Stomach (tissue), 9 donors: ENCODE results near the gene ZDHHC17. TPM values are rescaled to one million over a fixed set of nuclear protein-coding genes. Genes with fewer than 3 reads are reported as not detected.

Experiments
- DNase-seq, 2 donors: peaks; one replicate each; pipeline versions ENCODE4 v3.0.0 to v3.0.0-alpha.2; 2013 to 2019
- H3K27ac ChIP-seq, 5 donors: fragments of 200-600 bp in 4 of 5; sonication (generic) in 4 of 5; one replicate each; pipeline ENCODE4 v1.5.1; 2013 to 2019; ENCODE audit warnings: mild to moderate bottlenecking in 1 of 5, moderate library complexity in 1 of 5
- H3K27me3 ChIP-seq, 3 donors: fragments of 200-600 bp; sonication (generic); one replicate each; pipeline ENCODE4 v1.5.1; 2017 to 2019; ENCODE audit warnings: mixed run types in 1 of 3
- H3K36me3 ChIP-seq, 4 donors: fragments of 200-600 bp; sonication (generic); 1 replicate in 3 of 4; 2 replicates in 1 of 4; pipeline ENCODE4 v1.5.1; 2016 to 2019
- H3K4me1 ChIP-seq, 4 donors: fragments of 200-600 bp; sonication (generic); one replicate each; pipeline ENCODE4 v1.5.1; 2016 to 2019
- H3K4me3 ChIP-seq, 4 donors: fragments of 200-600 bp; sonication (generic) in 3 of 4; one replicate each; pipeline ENCODE4 v1.5.1; 2016 to 2019; ENCODE audit warnings: mild to moderate bottlenecking in 1 of 4
- H3K9me3 ChIP-seq, 4 donors: fragments of 200-600 bp; sonication (generic); one replicate each; pipeline ENCODE4 v1.5.1; 2016 to 2019
- CTCF ChIP-seq, 7 experiments: fragments of 450-650 bp in 4 of 7; fragments of 200-600 bp in 3 of 7; sonication (generic) in 3 of 7; IDR thresholded peaks; one replicate each; pipeline ENCODE4 v1.5.1; 2016 to 2019; ENCODE audit warnings: antibody characterized with exemption in 7 of 7, control low read depth in 2 of 7, mild to moderate bottlenecking in 1 of 7
- EP300 ChIP-seq: sonication (generic); formaldehyde crosslinking; IDR thresholded peaks from one replicate; pipeline ENCODE4 v1.6.1; 2017; ENCODE audit warnings: antibody characterized with exemption
- POLR2A ChIP-seq, 4 donors: fragments of 450-650 bp; IDR thresholded peaks; one replicate each; pipeline ENCODE4 v1.6.1; 2016; ENCODE audit warnings: antibody characterized with exemption in 4 of 4, control low read depth in 2 of 4, mild to moderate bottlenecking in 1 of 4, moderate library complexity in 1 of 4
- POLR2AphosphoS5 ChIP-seq, 3 donors: sonication (generic); formaldehyde crosslinking; IDR thresholded peaks; one replicate each; pipeline ENCODE4 v1.6.1; 2016; ENCODE audit warnings: antibody characterized with exemption in 3 of 3
- WGBS, 5 donors: extraction: QIAGEN DNeasy Blood & Tissue Kit in 3 of 5; methylation state at CpG; one replicate each; pipeline versions ENCODE4 v1.1.5 to v1.1.7; 2013 to 2018; 5-methylcytosine and 5-hydroxymethylcytosine counted together
- intact Hi-C: fragments of 100-400 bp; cut with DNase I; formaldehyde crosslinking; loops from one replicate; pipeline ENCODE4 v1.15.1; 2023; ENCODE audit warnings: low total_unique reads
- polyA plus RNA-seq, 3 donors: library from polyadenylated mRNA; stranded (reverse); fragments of 200-250 nt; gene quantifications; one replicate each; pipeline ENCODE4 v1.2.3, GENCODE V29; 2013
- total RNA-seq, 5 donors: library from RNA; depleted of rRNA; stranded (reverse); fragments of >200 nt; gene quantifications; one replicate each; pipeline versions ENCODE4 v1.1.0 to v1.2.3, GENCODE V29; 2014 to 2016
- donor health status: healthy with polysubstance abuse.
- donor health status: Bipolar disorder and iron deficiency.
- donor health status: healthy.

ZDHHC17 gene
- total and polyA plus RNA-seq, 8 donors: 2.3 to 134 (median 13.2) TPM

GRCh38 chr12:76764856-76765255 lies 941 bp downstream of the ZDHHC17 start:
- peak overlapping the region; percentile 91 to 99 (median 94) for H3K27ac ChIP-seq
- intact Hi-C loops: no loop called here
- no peaks in the 10 kb centered on the region for H3K27me3 ChIP-seq
- no peaks in the 10 kb centered on the region for H3K36me3 ChIP-seq
- H3K4me1 ChIP-seq: peaks cover 12 to 58% (median 35%) of the 10 kb centered on the region in 4 donors
- H3K4me3 ChIP-seq: peak overlapping the region; percentile 56 to 80 (median 64)
- H3K9me3 ChIP-seq: no peaks in the 10 kb centered on the region
- TF ChIP-seq EP300 (no peak), POLR2AphosphoS5 (IDR thresholded peaks at IDR 0.05) (no peak), CTCF (IDR thresholded peaks at IDR 0.05) (no peak), POLR2A (IDR thresholded peaks at IDR 0.05) (no peak)
- 5 to 8% (median 7%) methylated on average over 9 of the region's 9 CpGs for WGBS, 5 donors
- peak in 1 of 2 donors; percentile 42 for DNase-seq

- H3K27me3 ChIP-seq: no peaks in the 10 kb centered on the region
- H3K9me3 ChIP-seq: no peaks in the 10 kb centered on the region
- intact Hi-C loops: no loop called here
- peak overlapping the region in 2 of 5 donors; percentile 94 to 97 for H3K27ac ChIP-seq
- 73 to 80% (median 77%) methylated on average over 6 of the region's 6 CpGs for WGBS, 5 donors
- peaks cover 12 to 65% (median 39%) of the 10 kb centered on the region in 4 donors for H3K4me1 ChIP-seq
- no peaks in the 10 kb centered on the region for H3K36me3 ChIP-seq
- TF ChIP-seq POLR2AphosphoS5 (IDR thresholded peaks at IDR 0.05) (no peak), EP300 (no peak), POLR2A (IDR thresholded peaks at IDR 0.05) (no peak), CTCF (IDR thresholded peaks at IDR 0.05) (no peak)
- DNase-seq: no peak
- peak overlapping the region in 2 of 4 donors; percentile 56 to 60 for H3K4me3 ChIP-seq
These were observed 1.7 kb downstream of the ZDHHC17 start for GRCh38 chr12:76765598-76765997.

- intact Hi-C loops: no loop called here
- TF ChIP-seq CTCF (IDR thresholded peaks at IDR 0.05) (no peak), POLR2A (IDR thresholded peaks at IDR 0.05) (no peak), POLR2AphosphoS5 (IDR thresholded peaks at IDR 0.05) (no peak), EP300 (no peak)
- Histone ChIP-seq H3K27me3 (no peaks in the 10 kb centered on the region), H3K4me1 (peaks cover 12 to 67% (median 39%) of the 10 kb centered on the region in 4 donors), H3K9me3 (no peaks in the 10 kb centered on the region), H3K4me3 (no peak overlapping the region), H3K27ac (no peak overlapping the region), H3K36me3 (no peaks in the 10 kb centered on the region)
- no peak for DNase-seq
- WGBS, 5 donors: 92 to 94% (median 92%) methylated on average over 4 of the region's 4 CpGs
These were observed 2.2 kb downstream of the ZDHHC17 start for GRCh38 chr12:76766161-76766560.

GRCh38 chr12:76768576-76768975 lies 4.7 kb downstream of the ZDHHC17 start:
- H3K9me3 ChIP-seq: no peaks in the 10 kb centered on the region
- TF ChIP-seq POLR2AphosphoS5 (IDR thresholded peaks at IDR 0.05): no peak
- no peaks in the 10 kb centered on the region for H3K27me3 ChIP-seq
- intact Hi-C loops: no loop called here
- no peak for DNase-seq
- H3K27ac ChIP-seq: no peak overlapping the region
- no peaks in the 10 kb centered on the region for H3K36me3 ChIP-seq
- H3K4me1 ChIP-seq: peaks cover 12 to 71% (median 37%) of the 10 kb centered on the region in 4 donors
- 73 to 87% (median 83%) methylated on average over 3 of the region's 3 CpGs for WGBS, 5 donors
- no peak overlapping the region for H3K4me3 ChIP-seq

- TF ChIP-seq POLR2AphosphoS5 (IDR thresholded peaks at IDR 0.05): no peak
- no peak for TF ChIP-seq EP300
- TF ChIP-seq CTCF (IDR thresholded peaks at IDR 0.05): no peak
- no peak for TF ChIP-seq POLR2A (IDR thresholded peaks at IDR 0.05)
- WGBS, 5 donors: 31 to 61% (median 41%) methylated on average over 5 of the region's 5 CpGs
- intact Hi-C loops: no loop called here
- H3K9me3 ChIP-seq: no peaks in the 10 kb centered on the region
- no peaks in the 10 kb centered on the region for H3K36me3 ChIP-seq
- no peaks in the 10 kb centered on the region for H3K27me3 ChIP-seq
- H3K4me3 ChIP-seq: peak overlapping the region in 1 of 4 donors; percentile 9
- peaks cover 14 to 64% (median 41%) of the 10 kb centered on the region in 4 donors for H3K4me1 ChIP-seq
- peak in 1 of 2 donors; percentile 29 for DNase-seq
- peak overlapping the region in 2 of 5 donors; percentile 0 to 34 for H3K27ac ChIP-seq
These were observed 13.9 kb downstream of the ZDHHC17 start for GRCh38 chr12:76777765-76778216.
